Measurements from ENCODE around the gene TMTC2.

The TMTC2 gene

DNA sequence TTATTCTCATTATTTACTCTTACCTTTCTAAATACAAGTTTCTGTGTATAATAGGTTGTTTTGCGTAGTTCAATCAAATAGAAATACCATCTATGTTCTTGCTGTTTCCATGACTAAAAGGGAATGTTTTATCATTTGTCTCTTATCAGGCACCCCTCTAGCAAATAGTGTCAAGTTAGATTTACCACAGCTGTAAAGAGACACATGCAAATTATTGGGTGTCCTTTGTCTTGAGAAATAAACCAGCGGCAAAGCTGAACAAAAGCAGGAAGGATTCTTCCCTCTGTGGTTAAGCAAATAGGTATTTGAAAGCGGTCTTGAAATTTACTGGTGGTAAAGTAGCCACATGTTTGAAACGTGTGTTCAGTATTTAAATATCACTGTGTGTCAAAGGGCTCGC lies 405.9 kb downstream of the TMTC2 start:
- DNase-seq: no peak

DNA sequence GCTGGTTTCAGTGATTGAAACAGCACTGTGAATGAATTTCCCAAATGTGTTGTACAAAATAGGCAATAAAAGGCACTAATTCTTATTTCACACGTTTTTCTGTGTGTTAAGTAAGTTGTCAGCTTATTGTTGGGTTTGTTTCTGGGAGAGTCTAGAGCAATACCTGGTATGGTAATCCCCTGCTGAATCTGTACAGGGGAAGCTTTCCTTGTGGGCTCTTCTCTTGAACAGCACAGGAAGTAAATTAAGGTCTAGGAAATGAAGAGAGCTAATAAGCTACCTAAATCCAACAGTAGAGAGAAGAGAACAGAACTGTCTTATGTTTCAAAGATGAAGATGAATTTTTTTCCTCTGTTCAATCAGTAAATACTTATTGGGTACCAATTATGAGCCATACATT lies 406.7 kb downstream of the TMTC2 start:
- no peak for DNase-seq

DNA sequence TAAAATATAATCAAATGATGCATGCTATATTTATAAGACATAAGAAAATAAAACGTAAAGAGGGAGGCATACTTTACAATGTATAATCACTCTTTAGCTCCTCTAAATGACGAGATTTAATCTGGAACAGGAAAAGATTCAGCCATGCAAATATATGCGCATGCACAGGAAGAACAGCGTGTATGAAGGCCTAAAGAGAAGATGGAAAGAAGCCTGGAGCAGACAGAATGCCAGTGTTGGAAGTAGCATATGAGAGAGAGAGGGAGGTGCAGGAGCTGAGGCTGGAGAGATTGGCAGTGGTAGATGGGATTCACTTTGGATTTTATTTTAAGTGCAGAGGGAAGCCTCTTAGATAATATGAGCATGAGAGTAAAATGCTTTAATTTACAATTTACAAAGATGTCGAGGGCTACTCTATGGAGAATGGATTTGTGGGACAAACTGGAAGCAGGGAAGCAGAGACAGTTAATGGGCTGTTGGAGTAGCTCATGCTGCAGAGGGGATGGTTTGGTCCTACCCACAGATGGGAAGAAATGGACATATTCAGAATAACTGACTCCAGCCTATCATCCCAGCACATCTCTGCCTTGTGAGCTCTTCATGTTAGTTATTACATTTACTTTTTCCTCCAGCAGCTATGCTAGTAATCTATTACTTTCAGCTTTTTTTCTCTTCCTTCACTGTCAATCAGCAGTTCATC lies 411.1 kb downstream of the TMTC2 start:
- no peak for DNase-seq

DNA sequence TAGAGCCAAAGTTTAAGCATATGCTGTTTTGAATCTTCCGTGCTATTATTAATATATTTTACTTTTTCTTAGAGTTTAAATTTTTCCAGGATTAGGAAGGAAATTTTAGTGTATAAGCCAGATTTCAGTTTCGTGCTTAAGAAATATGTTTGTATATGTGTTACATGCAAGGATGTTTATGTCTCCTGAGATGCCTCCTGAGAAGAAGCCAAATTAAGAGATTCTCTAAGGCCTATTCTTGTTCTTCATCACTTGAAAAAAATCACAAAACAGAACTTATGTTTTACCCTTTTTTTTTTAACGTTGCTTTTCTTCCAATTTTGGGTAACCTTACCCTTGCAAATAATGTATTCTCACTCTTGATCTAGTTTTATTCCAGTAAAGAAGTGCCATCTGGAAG lies 412.7 kb downstream of the TMTC2 start:
- DNase-seq: no peak

DNA sequence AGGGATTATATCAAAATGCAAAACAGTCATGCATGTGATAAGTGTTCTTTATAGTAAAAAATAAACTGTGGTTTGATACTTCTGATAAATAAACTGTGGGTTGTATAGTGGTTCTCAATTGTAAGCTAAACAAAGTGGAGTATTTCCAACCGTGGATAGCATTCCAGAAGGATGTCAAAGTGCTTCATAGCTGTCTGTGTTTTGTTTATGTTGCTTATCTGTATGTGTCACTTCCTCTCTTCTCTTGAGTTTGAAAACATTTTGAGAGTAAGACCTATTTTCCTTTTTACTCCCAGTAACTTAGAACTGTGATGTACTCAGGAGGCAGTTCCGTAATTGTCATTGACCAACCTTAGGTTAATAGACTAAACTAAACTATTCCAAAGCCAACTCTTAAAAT lies 415.8 kb downstream of the TMTC2 start:
- no peak for DNase-seq

DNA sequence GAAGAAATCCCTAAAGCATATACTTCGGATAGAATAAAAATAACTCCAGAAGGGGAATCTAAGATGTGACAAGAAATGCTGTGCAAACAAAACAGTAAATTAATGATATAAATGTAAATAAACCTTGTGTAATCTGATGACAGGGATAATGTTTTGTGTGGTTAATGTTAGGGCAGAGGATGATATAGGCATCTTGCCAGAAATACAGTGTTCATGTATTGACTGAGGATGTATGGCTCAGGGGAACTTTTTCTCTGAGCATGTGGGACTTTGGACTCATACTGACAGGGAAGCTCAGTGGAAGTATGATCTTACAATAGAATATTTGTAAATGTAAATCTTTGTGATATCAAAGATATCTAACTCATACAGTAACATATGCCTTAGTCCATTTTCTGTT lies 420.2 kb downstream of the TMTC2 start:
- DNase-seq: no peak

DNA sequence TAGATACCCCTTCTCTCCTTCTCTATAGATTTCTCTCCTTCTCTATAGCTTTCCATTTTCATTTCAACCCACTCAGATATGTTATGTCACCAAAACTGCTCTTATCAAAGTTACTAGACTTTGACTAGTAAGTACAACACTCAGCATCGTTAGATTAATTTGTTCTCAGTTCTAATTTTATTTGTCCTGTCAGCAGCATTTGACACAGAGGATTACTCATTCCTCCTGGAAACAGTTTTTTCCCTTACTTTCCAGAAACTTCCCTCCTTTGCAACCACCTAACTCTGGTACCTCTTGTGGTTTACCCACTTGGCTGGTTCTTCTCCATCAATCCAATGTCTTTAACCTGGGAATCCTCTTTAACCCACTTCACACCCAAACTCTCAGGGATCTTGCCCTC lies 423.7 kb downstream of the TMTC2 start:
- no peak for DNase-seq

DNA sequence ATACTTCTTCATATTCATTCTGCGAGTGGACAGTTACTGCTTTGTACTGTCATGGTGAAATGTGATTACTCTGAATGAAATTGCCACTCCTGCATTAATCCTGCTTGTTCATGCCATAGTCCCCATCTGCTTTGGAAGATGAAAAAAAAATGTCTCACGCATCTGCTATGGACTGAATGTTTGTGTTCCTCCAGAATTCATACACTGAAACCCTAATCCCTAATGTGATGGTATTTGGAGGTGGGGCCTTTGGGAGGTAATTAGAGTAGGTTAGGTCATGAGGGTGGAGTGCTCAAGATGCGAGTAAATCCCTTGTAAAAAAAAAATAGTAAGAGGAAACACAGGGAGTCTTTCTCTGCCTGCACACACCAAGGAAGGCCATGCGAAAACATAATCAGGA lies 427.2 kb downstream of the TMTC2 start:
- no peak for DNase-seq

DNA sequence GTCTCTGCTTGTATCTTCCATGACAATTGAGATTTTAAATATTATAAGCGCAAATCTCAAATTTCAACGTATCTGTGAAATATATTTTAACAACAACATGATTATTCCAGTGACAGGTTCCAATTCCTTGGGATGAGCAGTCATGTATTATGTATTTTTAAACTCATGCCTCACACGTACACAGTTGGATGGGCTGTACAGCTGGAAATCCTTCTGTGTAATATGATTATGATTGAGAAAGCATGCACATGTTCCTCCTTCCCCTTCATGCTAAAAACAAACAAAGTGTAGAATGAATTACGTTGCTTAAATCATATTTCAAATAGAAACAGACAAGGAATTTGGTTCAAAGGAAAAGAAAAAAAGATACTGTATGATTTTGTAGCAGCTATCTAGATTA lies 428.3 kb downstream of the TMTC2 start:
- DNase-seq: no peak

DNA sequence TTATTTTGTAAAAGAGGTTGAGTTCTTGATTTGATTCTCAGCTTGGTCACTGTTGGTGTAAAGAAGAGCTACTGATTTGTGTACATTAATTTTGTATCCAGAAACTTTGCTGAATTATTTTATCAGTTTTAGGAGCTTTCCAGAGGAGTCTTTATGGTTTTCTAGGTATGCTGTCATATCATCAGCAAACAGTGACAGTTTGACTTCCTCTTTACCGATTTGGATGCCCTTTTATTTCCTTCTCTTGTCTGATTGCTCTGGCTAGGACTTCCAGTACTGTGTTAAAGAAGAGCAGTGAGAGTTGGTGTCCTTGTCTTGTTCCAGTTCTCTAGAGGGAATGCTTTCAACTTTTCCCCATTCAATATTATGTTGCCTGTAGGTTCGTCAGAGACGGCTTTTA lies 431.2 kb downstream of the TMTC2 start:
- peak; percentile 17 for DNase-seq

DNA sequence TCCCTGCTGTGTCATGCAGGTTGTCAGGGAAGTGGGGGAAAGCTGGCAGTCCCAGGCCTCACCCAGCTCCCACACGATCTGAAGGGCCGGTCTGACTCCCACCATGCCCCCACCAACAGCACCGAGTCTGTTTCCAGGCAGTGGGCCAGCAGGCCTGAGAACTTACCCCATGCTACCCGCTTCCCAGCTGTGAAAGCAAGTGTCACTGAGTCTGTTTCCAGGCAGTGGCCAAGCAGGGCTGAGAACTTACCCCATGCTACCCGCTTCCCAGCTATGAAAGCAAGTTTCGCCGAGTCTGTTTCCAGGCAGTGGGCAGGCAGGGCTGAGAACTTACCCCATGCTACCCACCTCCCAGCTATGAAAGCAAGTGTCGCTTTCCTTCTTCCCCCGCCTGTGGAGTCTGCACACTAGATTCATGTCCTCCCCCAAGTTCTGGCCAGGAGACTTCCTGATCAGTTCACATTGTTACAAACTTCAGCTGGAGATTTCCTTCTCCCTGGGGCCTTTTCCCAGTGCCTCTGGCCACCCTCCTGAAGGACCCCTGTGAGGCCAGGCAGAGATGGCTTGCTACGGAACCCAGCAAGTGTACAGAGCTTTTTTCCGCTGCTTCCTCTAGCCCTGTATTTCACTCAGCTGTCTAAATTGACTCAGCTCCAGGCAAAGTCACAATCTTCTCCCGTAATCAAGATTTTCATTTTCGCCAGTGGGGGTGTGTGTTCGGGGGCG lies 435.4 kb downstream of the TMTC2 start:
- DNase-seq: no peak

DNA sequence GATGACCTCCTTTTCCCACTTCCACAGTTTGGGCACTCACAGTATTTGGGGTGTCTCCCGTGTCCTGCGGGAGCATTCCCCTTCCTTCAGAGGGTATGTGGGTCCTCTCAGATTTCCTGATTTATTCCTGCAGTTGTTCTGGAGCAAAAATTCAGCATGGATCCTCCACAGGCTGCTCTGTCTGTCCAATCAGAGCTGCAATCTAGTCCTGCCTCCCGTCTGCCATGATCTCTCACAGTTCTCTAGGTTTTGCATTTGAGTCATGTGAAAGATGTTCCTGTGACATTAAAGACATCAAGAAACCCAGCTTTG lies 435.9 kb downstream of the TMTC2 start:
- DNase-seq: no peak

DNA sequence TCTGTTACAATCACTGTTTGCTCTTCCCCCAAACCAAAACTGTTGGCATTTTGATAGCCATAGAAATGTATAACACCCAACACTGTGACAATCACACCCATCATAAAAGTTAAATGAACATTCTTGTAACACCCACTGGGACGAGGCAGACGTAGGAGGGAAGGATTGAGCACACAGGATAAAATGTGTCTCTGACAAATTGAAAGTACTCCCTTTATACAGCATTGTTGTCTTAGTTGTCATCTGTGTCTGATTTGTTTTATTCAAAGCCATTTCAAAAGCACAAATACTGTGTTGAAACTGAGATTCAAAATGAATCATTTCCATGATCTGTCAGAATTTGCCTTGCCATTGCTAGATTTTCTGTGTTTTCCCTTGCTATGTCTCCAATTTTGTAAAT lies 436.3 kb downstream of the TMTC2 start:
- no peak for DNase-seq

DNA sequence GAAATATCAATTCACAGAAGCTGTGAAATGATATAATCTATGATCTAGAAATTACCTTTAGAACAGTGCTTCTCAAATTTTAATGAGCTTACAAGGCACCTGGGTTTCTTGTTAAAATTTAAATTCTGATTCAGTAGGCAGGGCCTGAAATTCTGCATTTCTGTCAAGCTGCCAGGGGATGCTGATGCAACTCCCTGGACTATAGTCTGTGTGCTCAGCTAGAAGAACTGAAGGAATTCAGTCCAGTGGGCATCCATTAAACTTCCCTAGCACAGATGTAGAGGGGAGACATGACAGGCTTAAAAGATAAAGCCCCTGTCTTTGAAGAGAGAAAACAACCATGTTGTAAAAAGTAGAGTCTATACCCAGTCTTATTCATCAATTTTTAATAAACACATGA lies 441.8 kb downstream of the TMTC2 start:
- DNase-seq: peak; percentile 3

DNA sequence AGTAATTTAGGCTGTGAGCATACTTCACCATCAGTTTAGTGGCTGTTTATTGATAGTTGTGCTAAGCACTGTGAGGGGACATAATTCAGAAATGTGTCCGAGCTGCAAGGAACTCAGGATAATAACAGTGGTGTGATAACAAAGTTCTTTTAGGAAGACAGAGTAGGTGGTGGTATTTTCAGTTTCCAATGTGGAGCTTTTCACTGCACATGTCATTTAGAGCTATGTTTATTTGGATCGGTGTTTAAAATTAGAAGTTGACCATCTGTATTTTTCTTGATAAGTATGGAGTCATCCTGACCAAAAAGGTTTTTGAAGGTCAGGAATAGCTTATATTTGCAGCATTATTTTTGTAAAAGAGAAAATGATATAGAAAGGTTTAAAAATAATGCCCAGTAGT lies 443.5 kb downstream of the TMTC2 start:
- no peak for DNase-seq

DNA sequence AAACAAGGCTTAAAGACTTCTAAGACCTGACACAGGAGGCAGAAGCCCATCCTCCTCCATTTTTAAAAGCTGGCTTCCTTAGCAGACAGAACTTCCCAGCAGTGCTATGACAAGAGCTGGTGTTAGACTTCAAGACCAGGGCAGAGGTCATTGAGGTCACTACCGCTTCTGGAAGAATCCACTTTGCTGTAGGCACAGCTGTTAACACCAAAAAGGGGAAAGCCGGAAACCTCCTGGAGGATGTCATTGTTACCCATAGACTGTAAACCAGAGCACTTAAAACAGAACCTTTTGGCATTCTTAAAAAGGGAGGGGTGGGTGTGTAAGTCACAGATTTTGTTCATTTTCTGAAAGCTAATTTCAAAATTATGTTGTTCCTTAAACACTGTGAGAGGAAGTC lies 445.7 kb downstream of the TMTC2 start:
- no peak for DNase-seq

DNA sequence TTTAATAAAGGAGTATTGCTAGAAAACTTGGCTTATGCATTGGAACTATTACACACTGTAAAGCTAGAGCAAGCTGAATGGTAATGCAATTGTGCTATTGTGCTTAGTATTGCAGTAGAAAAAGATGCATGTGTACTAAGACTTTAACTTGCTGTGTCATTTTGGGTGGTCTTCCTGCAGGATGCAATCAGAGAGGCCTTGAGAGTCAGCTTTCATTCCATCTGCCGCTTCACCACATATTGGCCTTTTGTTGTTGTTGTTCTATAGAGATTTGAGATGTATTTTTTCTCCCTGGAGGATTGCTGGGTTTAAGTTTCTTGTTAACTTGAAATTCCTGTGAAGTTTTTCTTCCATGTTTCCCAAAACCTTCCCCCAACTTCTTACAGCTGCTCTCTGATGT lies 449.7 kb downstream of the TMTC2 start:
- DNase-seq: no peak

DNA sequence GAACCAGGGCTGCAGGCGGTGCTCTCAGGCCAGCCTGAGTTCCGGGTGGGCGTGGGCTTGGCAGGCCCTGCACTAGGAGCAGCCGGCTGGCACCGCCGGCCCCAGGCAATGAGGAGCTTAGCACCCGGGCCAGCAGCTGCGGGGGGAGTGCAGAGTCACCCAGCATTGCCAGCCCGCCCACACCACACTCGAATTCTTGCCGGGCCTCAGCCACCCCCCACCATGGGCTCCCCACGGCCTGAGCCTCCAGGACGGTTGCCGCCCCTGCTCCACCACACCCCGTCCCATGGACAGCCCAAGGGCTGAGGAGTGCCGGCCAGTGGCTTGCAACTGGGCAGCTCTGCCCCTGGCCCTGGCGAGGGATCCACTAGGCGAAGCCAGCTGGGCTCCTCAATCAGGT lies 453.4 kb downstream of the TMTC2 start:
- no peak for DNase-seq

DNA sequence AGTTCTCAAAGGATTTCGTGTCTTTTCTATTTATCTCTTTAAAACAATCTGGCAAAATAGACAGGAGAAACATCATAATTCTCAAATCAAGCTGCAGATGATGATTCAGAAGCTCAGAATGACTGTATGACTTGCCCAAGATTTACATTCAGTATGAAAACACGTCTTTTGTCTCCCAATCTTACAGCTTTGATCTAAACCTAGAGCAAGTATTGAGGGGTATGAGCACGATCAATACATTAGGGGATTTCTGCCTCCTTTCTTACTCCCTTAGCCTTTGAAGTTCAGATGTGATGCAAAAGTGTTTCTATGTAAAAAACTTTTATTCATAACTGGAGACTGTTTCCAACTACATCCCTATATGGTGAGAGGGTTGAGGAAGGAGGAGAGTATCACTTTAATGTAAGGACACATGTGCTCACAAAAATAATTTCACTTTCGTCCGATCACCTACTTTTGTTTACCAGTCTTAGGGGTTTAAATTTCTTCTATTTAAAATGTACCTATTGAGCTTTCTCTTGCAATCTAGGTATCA lies 454.8 kb downstream of the TMTC2 start:
- no peak for DNase-seq

DNA sequence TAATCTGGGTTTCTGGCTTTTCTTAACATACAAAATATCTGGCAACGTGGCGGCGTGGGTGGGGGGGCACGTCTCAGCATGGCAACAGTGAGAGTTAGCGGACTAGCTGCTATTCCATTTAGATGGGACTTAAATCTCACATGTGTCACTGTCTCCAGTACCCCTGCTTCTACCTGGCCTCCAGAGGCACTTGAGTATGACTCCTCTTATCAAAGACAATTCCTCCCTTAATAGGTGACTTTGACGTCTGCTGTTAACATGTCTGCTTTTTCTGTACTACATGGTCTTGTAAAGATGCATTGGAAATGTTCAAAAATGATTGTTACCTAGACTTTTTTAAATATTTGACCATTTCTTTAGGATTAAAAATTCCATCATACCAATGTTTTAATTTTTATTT lies 456.2 kb downstream of the TMTC2 start:
- DNase-seq: no peak

DNA sequence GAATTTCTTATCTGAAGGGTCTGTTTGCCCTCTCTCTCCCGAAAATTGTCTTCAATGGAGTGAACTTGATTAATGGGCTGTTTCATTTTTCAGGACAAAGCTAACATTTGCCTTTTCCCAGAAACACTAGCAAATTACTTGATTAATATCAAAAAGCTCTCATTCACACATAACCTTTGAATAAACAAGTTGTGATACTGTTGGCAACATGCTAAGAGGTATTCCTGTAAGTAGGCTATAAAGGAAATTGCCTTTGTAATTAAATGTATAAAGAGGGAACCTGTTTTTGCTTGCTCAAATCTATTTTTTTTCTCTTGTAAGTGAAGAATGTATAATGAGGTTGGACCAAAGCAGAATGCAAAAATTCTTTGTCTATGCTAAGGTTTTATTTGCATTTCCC lies 457.2 kb downstream of the TMTC2 start:
- no peak for DNase-seq

DNA sequence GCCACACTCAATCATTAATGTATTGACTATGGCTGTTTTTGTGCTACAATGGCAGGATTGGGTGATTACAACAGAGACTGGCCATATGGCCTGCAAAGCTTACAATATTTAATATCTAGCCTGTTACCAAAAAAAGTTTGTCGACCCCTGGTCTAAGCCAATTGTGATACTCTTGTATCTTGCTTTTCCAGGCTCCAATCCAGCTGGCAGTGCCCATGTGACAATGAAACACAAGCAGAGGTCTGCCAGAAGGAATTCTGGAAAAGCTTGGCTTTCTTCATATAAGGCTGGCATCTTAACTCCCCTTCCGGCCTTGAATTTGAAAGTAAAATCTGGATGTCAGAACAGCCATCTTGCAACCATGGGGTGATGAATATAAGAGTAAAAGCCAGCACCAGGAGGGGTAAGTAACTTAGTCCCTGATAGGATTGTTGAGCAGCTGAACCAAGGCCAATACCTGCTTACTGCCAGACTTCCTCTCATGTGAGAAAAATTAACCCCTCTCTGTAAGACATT lies 458.7 kb downstream of the TMTC2 start:
- DNase-seq: no peak

DNA sequence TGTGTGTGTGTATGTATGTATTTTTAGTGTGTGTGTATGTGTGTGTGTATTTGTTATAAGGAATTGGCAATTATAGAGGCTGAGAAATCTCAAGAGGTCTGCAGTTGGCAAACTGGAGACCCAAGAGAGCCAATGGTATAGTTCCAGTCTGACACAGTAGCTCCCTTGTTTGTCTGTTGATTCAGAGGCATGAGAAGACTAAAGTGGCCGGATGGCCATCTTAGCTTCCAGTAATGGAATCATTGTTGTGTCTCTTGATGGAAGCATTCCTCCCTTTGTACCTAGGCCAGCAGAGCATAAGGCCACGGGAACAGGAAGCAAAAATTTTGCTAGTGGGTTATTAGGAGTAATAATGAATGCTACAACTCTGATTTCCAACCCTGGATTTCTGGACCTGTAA lies 460.6 kb downstream of the TMTC2 start:
- no peak for DNase-seq

DNA sequence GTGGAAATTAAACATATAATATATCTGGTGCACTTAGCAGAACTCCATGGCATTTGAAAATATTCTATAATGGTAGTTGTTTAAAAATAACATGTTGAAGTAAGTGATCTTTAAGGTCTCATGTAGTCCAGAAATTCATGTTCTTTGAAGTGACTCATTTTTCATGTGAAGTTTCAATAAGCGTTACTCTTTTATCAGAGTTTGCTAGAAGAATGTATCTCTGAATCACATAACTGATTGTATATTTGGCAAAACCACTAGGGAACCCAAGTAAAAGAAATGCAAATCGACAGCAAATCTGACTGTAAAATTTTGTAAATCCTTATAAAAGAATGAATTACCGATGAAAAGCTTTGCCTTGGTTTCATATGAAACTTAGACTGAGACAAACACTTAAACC lies 463.3 kb downstream of the TMTC2 start:
- no peak for DNase-seq
